NCI-H2107 (cell line): ENCODE results near the gene TPCN2.

ENCODE experiments used
- DNase-seq: peaks from one replicate; lab custom pipeline; 2025; lab: John Stamatoyannopoulos, UW

TPCN2 gene

GRCh38 chr11:69113226-69113625, 64.5 kb downstream of the TPCN2 start:
- no peak for DNase-seq

- no peak for DNase-seq
These were observed 65.1 kb downstream of the TPCN2 start for GRCh38 chr11:69113646-69114340.

GRCh38 chr11:69114362-69114761, 65.6 kb downstream of the TPCN2 start:
- no peak for DNase-seq

GRCh38 chr11:69114811-69115523, 66.2 kb downstream of the TPCN2 start:
- DNase-seq, result no peak

GRCh38 chr11:69115586-69116560, 67.1 kb downstream of the TPCN2 start:
- DNase-seq, result no peak

GRCh38 chr11:69116671-69117070, 67.9 kb downstream of the TPCN2 start:
- DNase-seq, result no peak

- no peak for DNase-seq
These were observed 70.5 kb downstream of the TPCN2 start for GRCh38 chr11:69119190-69119589.

GRCh38 chr11:69120096-69120875, 71.6 kb downstream of the TPCN2 start:
- no peak for DNase-seq

- no peak for DNase-seq
These were observed 72.3 kb downstream of the TPCN2 start for GRCh38 chr11:69121021-69121420.

- no peak for DNase-seq
These were observed 73.0 kb downstream of the TPCN2 start for GRCh38 chr11:69121621-69122325.

- no peak for DNase-seq
These were observed 73.5 kb downstream of the TPCN2 start for GRCh38 chr11:69122326-69122629.

GRCh38 chr11:69122630-69123431, 74.1 kb downstream of the TPCN2 start:
- no peak for DNase-seq

- DNase-seq, result no peak
These were observed 75.1 kb downstream of the TPCN2 start for GRCh38 chr11:69123593-69124545.

GRCh38 chr11:69125861-69126260, 77.1 kb downstream of the TPCN2 start:
- no peak for DNase-seq

GRCh38 chr11:69126286-69126685, 77.6 kb downstream of the TPCN2 start:
- DNase-seq, result no peak

GRCh38 chr11:69127081-69127850, 78.5 kb downstream of the TPCN2 start:
- no peak for DNase-seq

- DNase-seq, result no peak
These were observed 79.2 kb downstream of the TPCN2 start for GRCh38 chr11:69127884-69128283.

GRCh38 chr11:69129053-69129452, 80.3 kb downstream of the TPCN2 start:
- DNase-seq, result no peak
